K562 (cell line): ENCODE data around the gene TAF5L. TPM values are rescaled to one million over a fixed set of nuclear protein-coding genes. Genes with fewer than 3 reads are reported as not detected.

Experiments used
- ATAC-seq: fragments of 200-7000 bp; cut with Tn5 transposase; 3 replicates; pipeline ENCODE4 v1.9.1; 2020; ENCODE audit warnings: moderate library complexity
- BruUV-seq: library from RNA; stranded (reverse); fragments of 400-500 nt; replicated peaks from 2 replicates; lab custom pipeline; 2021; lab: Mats Ljungman, UMichigan
- CTCF ChIA-PET: fragments of 300-600 bp; formaldehyde crosslinking; extraction: SDS; loops from one replicate; lab custom pipeline; 2021; ENCODE audit warnings: low intra/inter-chr PET ratio; lab: Yijun Ruan, JAX
- POLR2A ChIA-PET: fragments of 300-600, 350-650 bp; sonication (Branson Sonifier 250); formaldehyde crosslinking; extraction: SDS; loops from one replicate; lab custom pipeline; 2021; ENCODE audit warnings: antibody characterized with exemption, inconsistent platforms; lab: Yijun Ruan, JAX
- DNase-seq, 4 experiments: peaks; one replicate each; pipeline versions ENCODE4 v3.0.0 to v3.0.0-alpha.2; 2011 to 2018; ENCODE audit warnings: low spot score in 3 of 4, mixed read lengths in 3 of 4; ENCODE audit errors: extremely low read depth in 1 of 4
- FAIRE-seq: peaks from 2 replicates; lab custom pipeline; 2011; peaks lifted over from hg19 to GRCh38; lab: Jason Lieb, UNC
- H2AFZ ChIP-seq: 2 replicates; pipeline ENCODE4 v1.6.0; 2011; ENCODE audit warnings: low read depth, low read length, control low read depth, inconsistent platforms
- H3K27ac ChIP-seq: fragments of 200-600 bp; 3 replicates; pipeline ENCODE4 v1.8.0; 2011; ENCODE audit warnings: low read depth, mild to moderate bottlenecking, control low read depth, inconsistent platforms, low read length, moderate library complexity, mixed read lengths; ENCODE audit errors: extremely low read depth
- H3K27me3 ChIP-seq, 2 experiments: fragments of 300-600 bp in 1 of 2; 2 replicates in 1 of 2; 3 replicates in 1 of 2; pipeline versions ENCODE4 v1.6.0 to v1.8.0; 2011; ENCODE audit warnings: inconsistent platforms in 2 of 2, low read length in 2 of 2, mild to moderate bottlenecking in 1 of 2, mixed read lengths in 1 of 2, moderate library complexity in 1 of 2; ENCODE audit not compliant: control insufficient read depth in 2 of 2, insufficient read depth in 2 of 2
- H3K36me3 ChIP-seq: fragments of 300-600 bp; 3 replicates; pipeline ENCODE4 v1.8.0; 2011; ENCODE audit warnings: mild to moderate bottlenecking, low read length, inconsistent platforms; ENCODE audit not compliant: control insufficient read depth, insufficient read depth
- H3K4me1 ChIP-seq, 2 experiments: fragments of 200-600 bp in 1 of 2; replicated peaks in 1 of 2; 2 replicates in 1 of 2; 3 replicates in 1 of 2; pipeline versions ENCODE4 v1.5.1 to v1.8.0; 2011; ENCODE audit warnings: inconsistent platforms in 2 of 2, low read length in 2 of 2, mild to moderate bottlenecking in 1 of 2, mixed read lengths in 1 of 2, moderate library complexity in 1 of 2; ENCODE audit not compliant: control insufficient read depth in 2 of 2, insufficient read depth in 2 of 2
- H3K4me2 ChIP-seq: 2 replicates; pipeline ENCODE4 v1.6.1; 2011; ENCODE audit warnings: low read length, control low read depth, inconsistent platforms, mixed read lengths; ENCODE audit not compliant: insufficient read depth
- H3K4me3 ChIP-seq: fragments of 200-600 bp; sonication (generic), shearing (Covaris generic); 2 replicates; pipeline ENCODE4 v1.5.1; 2016; ENCODE audit warnings: control low read depth, inconsistent platforms
- H3K79me2 ChIP-seq: fragments of 200-600 bp; 3 replicates; pipeline ENCODE4 v1.8.0; 2011; ENCODE audit warnings: low read length, inconsistent platforms; ENCODE audit not compliant: control insufficient read depth, insufficient read depth
- H3K9ac ChIP-seq, 2 experiments: 2 replicates each; pipeline versions ENCODE4 v1.6.0 to v1.6.1; 2011; ENCODE audit warnings: low read depth in 2 of 2, low read length in 2 of 2, control low read depth in 1 of 2, inconsistent platforms in 1 of 2, mild to moderate bottlenecking in 1 of 2, mixed read lengths in 1 of 2; ENCODE audit not compliant: insufficient read depth in 1 of 2
- H3K9me1 ChIP-seq: one replicate; pipeline ENCODE4 v1.6.0; 2011; ENCODE audit warnings: inconsistent platforms, mild to moderate bottlenecking, low read length, moderate library complexity; ENCODE audit not compliant: control insufficient read depth, insufficient read depth
- H3K9me3 ChIP-seq: replicated peaks from 2 replicates; pipeline ENCODE4 v1.5.1; 2011; ENCODE audit warnings: low read depth, low read length, inconsistent platforms; ENCODE audit not compliant: control insufficient read depth, insufficient read depth
- H4K20me1 ChIP-seq: replicated peaks from 2 replicates; pipeline ENCODE4 v1.6.1; 2011; ENCODE audit warnings: low read length, inconsistent platforms, mixed read lengths; ENCODE audit not compliant: control insufficient read depth, insufficient read depth
- CCNT2 ChIP-seq: IDR thresholded peaks from 2 replicates; pipeline ENCODE4 v1.6.1; 2011; ENCODE audit warnings: borderline replicate concordance, low read depth, mild to moderate bottlenecking, moderate library complexity, mixed read lengths, low read length; ENCODE audit not compliant: insufficient read length; ENCODE audit errors: extremely low read depth
- POLR2AphosphoS5 ChIP-seq: IDR thresholded peaks from 2 replicates; pipeline ENCODE4 v1.6.1; 2011; ENCODE audit warnings: mild to moderate bottlenecking, low read depth, low read length, moderate library complexity; ENCODE audit not compliant: control insufficient read depth, insufficient read depth
- SMARCC2 ChIP-seq: fragments of 450-650 bp; IDR thresholded peaks from 2 replicates; pipeline ENCODE4 v1.6.1; 2017; ENCODE audit warnings: antibody characterized with exemption, moderate library complexity, mild to moderate bottlenecking, low read depth
- TEAD4 ChIP-seq, 2 experiments: sonication (generic) in 1 of 2; formaldehyde crosslinking in 1 of 2; IDR thresholded peaks; 2 replicates each; pipeline versions ENCODE4 v1.6.1 to v1.8.0; 2012 to 2022; ENCODE audit warnings: borderline replicate concordance in 1 of 2, inconsistent platforms in 1 of 2, low read length in 1 of 2, mild to moderate bottlenecking in 1 of 2, missing genetic modification reagents in 1 of 2
- WGBS: fragments of 100-300 bp; shearing (Covaris generic); methylation state at CpG from one replicate; pipeline ENCODE4 v1.1.6; 2016; ENCODE audit warnings: low coverage, mixed read lengths; ENCODE audit not compliant: insufficient coverage; ENCODE audit errors: missing lambda C conversion rate; 5-methylcytosine and 5-hydroxymethylcytosine counted together
- in situ Hi-C: fragments of 300-500 bp; cut with MboI; formaldehyde crosslinking; loops from 4 replicates; pipeline ENCODE4 v1.15.0; 2018; ENCODE audit warnings: inconsistent platforms, mixed read lengths
- intact Hi-C: fragments of 100-400 bp; cut with micrococcal nuclease; formaldehyde crosslinking; loops from 2 replicates; pipeline ENCODE4 v1.14.2; 2022
- polyA plus RNA-seq, 8 experiments: library from polyadenylated mRNA; depleted of rRNA in 4 of 8; stranded (reverse) in 5 of 8; unstranded in 3 of 8; fragments of >200 nt; fragmentation: Nextera tagmentation in 2 of 8; fragmentation: Illumina TruSeq in 1 of 8; extraction: Ambion mirVana in 2 of 8; extraction: Trizol in 1 of 8; gene quantifications; 2 replicates each; pipeline versions ENCODE4 v1.2.1 to v1.2.3, GENCODE V29; 2011 to 2014; ENCODE audit warnings: inconsistent platforms in 1 of 8, missing spikeins in 1 of 8
- total RNA-seq, 7 experiments: library from RNA; depleted of rRNA in 6 of 7; stranded (reverse); fragments of >200 nt in 6 of 7; fragmentation: Illumina TruSeq in 2 of 7; extraction: Trizol in 2 of 7; gene quantifications; 2 replicates each; pipeline versions ENCODE4 v1.2.1 to v1.2.3, GENCODE V29; 2011 to 2021; ENCODE audit warnings: low replicate concordance in 1 of 7
- TF ChIP-seq, protein P1 (sequence below): fragments of 250-450 bp; sonication (Bioruptor Pico); IDR thresholded peaks from 2 replicates; pipeline ENCODE4 v1.5.0; 2020; ENCODE audit warnings: mild to moderate bottlenecking, borderline replicate concordance

Gene TAF5L
- total and polyA plus RNA-seq, 9 of the 15 experiments (the other 6 are each of a cell fraction or from before 2014, with no cell fraction given) = 2.2 to 34.2 (median 23.3) TPM

DNA sequence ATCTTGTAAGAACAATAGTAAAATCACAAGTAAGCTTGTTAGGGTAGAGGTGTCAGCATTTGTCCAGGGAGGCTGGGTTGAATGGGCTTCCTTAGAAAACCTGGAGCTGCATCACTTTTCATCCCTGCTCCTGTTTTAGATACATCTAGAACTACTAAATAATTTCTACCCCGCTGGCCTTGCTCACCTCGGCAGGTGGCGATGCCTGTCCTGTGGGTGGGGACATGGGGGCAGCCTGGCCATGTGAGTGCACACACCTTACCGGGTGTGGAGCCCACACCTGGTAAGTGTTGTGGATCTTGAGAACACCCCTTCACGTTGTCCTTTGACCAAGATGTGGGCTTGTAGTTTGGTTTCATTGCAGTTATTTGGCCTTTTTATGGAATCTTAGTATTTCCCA, 29.9 kb upstream of the TAF5L start:
- intact Hi-C loops = no loop called here
- peaks cover 96% of the 10 kb centered on the region for H3K36me3 ChIP-seq
- no peaks in the 10 kb centered on the region for H4K20me1 ChIP-seq
- no peaks in the 10 kb centered on the region for H3K4me1 ChIP-seq
- no peak overlapping the region for H3K9ac ChIP-seq
- no peak overlapping the region for H3K4me3 ChIP-seq
- WGBS = 83% methylated on average over 5 of the region's 5 CpGs
- no peak overlapping the region for H3K27ac ChIP-seq
- no peak for ATAC-seq
- H3K9me1 ChIP-seq = peaks cover 2% of the 10 kb centered on the region
- no peak overlapping the region for H2AFZ ChIP-seq
- no peak overlapping the region for H3K4me2 ChIP-seq
- in situ Hi-C loops = no loop called here
- CTCF ChIA-PET = no interaction called here
- POLR2A ChIA-PET = interaction anchor here (0.6 to 1.2 kb wide), 3 partner anchors 22 to 573 kb away, joined by 3 to 4 read pairs (median 4); no protein-coding TSS in a partner anchor
- H3K27me3 ChIP-seq = no peaks in the 10 kb centered on the region
- TF ChIP-seq SMARCC2 = no peak
- TF ChIP-seq, protein P1, sequence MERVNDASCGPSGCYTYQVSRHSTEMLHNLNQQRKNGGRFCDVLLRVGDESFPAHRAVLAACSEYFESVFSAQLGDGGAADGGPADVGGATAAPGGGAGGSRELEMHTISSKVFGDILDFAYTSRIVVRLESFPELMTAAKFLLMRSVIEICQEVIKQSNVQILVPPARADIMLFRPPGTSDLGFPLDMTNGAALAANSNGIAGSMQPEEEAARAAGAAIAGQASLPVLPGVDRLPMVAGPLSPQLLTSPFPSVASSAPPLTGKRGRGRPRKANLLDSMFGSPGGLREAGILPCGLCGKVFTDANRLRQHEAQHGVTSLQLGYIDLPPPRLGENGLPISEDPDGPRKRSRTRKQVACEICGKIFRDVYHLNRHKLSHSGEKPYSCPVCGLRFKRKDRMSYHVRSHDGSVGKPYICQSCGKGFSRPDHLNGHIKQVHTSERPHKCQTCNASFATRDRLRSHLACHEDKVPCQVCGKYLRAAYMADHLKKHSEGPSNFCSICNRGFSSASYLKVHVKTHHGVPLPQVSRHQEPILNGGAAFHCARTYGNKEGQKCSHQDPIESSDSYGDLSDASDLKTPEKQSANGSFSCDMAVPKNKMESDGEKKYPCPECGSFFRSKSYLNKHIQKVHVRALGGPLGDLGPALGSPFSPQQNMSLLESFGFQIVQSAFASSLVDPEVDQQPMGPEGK = no peak
- TF ChIP-seq TEAD4 (IDR thresholded peaks at IDR 0.05; ENCODE audit: low read length) = no peak
- no peak for TF ChIP-seq TEAD4 (CRISPR knock-in tag; IDR thresholded peaks at IDR 0.05; ENCODE audit: borderline replicate concordance)
- no peak for TF ChIP-seq CCNT2
- TF ChIP-seq POLR2AphosphoS5 = no peak
- no peak for DNase-seq
- no peaks in the 10 kb centered on the region for H3K79me2 ChIP-seq
- no peaks in the 10 kb centered on the region for H3K9me3 ChIP-seq
- no TSS peak for BruUV-seq
- FAIRE-seq = no peak
